ENCODE results near the gene WDR31. TPM values are rescaled to one million over a fixed set of nuclear protein-coding genes. Genes with fewer than 3 reads are reported as not detected.

WDR31 gene
- 1.2 and 3.8 TPM in 2 replicates for total RNA-seq

DNA sequence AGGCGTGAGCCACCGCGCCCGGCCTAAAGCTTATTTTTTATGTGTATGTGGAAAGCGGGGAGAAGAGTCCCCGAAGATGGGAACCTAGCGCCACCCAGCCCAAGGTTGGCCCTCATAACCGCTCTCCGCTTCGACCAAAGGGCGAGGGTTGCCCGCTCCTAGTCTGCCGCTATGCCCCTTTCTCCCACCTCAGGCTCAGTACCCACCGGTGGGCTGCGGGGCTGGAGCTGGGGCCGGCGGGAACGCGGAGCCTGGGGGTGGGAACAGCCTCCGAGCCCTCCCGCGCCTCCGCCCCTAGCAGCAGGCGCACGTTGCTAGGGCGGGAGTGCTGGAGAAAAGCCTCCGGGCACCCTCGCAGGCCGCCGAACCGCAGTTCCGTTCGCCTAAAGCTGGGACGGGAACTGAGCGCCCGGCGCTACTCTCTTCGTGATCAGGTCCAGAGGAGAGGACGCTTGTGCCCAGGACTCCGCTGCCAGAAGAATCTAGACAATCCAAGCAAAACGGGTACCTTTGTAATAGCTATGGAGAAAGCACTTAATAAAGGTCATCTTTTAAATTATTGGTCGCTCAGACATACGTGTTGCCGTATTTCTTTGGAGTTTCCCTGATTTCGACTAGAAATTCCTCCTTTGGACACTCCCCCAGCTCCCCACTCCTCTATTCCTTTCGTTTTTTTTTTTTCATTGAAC, at the start of gene WDR31:
Gene WDR31 (minus strand): TSS at position 265 of the 689 bp plus-strand sequence. CDS start 8,253 bp downstream, outside the sequence.

DNA sequence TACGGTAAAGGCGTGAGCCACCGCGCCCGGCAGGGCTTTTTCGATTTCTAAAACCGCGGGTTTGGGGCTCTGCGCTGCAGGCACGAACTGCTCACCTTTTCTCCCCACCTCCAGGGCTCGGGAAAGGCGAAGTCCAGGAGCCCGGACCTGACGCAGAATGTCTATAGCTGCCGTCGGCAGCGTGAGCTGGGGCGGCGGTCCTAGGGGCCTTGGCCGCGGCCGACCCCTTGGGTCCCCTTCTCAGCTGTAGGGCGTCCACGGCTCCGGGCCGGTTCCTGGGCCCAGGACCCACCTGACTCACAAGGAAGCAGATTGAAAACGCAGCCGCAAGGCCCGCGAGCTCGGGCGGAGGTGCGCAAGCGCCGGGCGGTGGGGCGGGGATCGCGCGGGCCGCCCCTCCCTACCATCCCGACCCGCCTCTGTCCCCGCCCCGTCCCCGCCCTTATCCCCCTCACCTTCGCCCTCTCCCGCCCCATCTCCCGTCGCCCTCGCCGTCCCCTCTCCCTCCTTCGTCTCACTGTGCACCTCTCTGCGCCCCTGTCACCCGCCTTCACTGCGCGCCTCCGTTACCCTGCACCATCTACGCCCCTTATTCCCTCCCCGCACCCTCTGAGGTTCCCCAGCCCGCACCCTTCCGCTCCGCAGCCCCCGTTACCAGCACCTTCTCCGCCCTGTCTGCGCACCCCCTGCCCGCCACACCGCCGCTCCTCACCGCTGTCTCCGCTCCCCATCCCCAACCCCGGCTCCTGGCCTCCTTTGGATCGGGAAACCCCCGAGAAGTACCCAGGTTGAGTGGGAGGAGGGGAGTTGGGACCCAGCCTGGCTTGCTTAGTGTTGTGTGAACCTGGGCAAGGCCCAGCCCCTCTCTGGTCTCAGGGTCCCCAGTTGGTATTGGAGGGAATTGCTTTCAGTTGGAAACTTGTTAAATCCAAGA, 36.8 kb upstream of the WDR31 start, which contains the start of gene HDHD3:
Gene HDHD3 (minus strand): TSS at position 353 of the 934 bp plus-strand sequence. CDS start 2,632 bp downstream, outside the sequence.

DNA sequence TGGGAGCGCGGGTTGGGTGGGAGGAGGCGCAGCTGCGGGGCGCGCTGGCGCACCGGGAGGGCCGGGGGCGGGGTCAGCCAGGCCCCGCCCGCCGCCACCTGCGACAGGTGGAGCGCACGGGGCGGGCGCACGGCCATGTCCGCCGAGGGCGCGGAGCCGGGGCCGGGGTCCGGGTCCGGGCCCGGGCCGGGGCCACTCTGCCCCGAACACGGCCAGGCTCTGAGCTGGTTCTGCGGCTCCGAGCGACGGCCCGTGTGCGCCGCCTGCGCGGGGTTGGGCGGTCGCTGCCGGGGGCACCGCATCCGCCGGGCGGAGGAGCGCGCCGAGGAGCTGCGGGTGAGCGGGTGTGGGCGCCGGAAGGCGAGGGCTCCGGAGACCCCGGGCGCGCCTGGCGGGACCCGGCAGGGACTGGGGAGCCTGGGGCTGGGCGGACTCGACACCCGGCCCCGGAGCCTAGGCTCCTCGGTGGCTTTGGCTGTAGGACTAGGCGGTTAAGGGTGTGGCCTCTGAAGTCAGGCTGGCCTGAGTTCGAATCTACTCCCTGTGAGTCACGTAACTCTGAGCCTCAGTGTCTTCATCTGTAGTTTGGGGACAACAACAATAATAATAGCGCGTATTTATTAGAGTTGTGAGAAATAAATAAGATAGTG, 9.5 kb upstream of the WDR31 start, which contains the start of gene BSPRY:
Gene BSPRY (plus strand): TSS at position 97 of the 650 bp plus-strand sequence. CDS start 39 bp downstream, at position 136.

DNA sequence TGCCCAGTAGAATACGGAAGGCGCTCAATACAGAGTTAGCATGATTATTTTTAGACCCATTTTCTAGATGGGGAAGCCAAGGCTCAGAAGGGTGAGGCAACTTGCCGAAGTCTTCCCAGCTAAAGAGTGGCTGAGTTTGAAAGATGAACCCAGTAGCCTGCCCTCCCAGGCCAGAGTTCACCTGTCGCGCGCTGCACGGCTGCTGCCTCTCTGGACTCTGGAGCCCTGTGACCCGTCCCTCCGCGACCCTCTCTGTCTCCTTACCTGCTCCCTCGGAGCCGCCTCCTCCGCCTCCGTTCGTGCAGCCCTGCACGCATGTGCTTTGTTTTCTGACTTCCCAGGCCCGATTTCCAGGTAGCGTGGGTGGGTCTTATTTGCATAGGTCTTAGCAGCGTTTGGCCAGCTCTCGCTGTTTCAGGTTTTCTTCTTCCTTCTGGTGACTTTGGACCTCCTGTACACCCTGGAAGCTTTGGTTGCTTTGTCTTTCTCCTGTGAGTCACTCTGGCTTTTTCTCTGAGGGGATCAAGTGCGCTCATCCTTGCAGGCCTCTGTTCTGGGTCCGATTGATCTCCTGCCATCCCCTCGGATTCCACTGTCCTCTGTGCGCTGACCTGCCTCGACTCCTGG, 37.2 kb downstream of the WDR31 start, which contains the start of gene RNF183:
Gene RNF183 (minus strand): TSS at position 585 of the 627 bp plus-strand sequence. CDS start 5,192 bp downstream, outside the sequence.

DNA sequence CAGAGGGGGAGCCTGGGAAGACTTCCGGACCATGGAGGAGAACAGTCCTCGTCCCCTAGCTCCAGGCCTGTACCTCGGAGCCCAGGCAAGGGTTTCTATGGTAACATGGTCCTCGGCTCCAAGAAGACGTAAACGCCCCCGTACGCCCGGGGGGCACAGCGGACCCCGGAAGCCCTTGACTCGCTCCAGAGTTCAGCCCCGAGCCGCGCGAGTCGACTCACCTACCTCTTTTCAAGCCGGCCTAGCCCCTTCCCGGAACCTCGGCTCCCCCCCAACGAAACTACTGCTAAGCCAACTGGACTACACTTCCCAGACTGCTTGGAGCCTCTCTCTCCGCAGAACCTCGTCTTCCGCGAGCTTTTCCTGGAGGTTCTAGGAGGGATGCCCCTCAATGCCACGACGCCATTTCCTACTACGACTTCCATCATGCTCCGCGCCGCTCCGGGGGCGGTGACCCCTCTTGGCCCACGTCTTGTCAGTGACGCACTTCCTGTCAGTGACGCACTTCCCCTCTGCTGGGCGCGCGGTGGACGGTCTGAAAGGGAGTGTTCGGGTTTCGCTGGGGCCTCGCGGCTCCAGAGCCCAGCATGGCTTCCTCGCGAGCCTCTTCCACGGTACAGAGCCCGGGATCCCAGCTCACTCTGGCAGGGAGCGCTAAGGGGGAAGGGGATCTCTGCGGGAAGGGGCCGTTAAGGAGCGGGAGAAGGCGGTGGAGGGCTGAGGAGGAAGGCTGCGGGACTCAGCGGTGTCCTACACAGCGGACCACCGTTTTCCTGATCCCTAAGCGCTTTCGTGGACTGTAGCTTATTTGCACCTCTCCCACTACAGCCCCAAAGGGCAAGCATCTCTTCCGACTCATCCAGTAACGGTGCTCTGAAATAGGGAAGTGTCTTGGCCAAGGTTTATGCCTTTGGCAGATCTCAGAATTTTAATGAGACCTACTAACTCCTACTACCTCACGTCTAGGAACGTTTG, 64.6 kb downstream of the WDR31 start, which contains the start of the genes CDC26 and PRPF4:
Gene CDC26 (minus strand): TSS at position 416 of the 975 bp plus-strand sequence. CDS start 3,065 bp downstream, outside the sequence.
Gene PRPF4 (plus strand): TSS at position 502 of the 975 bp plus-strand sequence. CDS start 86 bp downstream, at position 588.

Other genes with a start within 250 kb of the WDR31 start
- 27.1 and 85.3 TPM in 2 replicates for gene SLC31A2, start 189.3 kb downstream of the WDR31 start, total RNA-seq
- 12.6 and 14.2 TPM in 2 replicates for gene FKBP15, start 119.0 kb downstream of the WDR31 start, total RNA-seq
- gene SLC31A1, start 118.7 kb downstream of the WDR31 start, total RNA-seq: 22.9 and 24.1 TPM in 2 replicates
- gene CDC26, start 64.7 kb downstream of the WDR31 start, total RNA-seq: 15.8 and 32.3 TPM in 2 replicates
- 35.9 and 43.3 TPM in 2 replicates for gene PRPF4, start 64.6 kb downstream of the WDR31 start, total RNA-seq
- under 0.01 and 1.9 TPM in 2 replicates for gene RNF183, start 36.9 kb downstream of the WDR31 start, total RNA-seq
- gene BSPRY, start 9.3 kb upstream of the WDR31 start, total RNA-seq: 4.7 and 6.5 TPM in 2 replicates
- 17.1 and 22.4 TPM in 2 replicates for gene HDHD3, start 36.7 kb upstream of the WDR31 start, total RNA-seq
- gene ALAD, start 61.0 kb upstream of the WDR31 start, total RNA-seq: 4.5 and 6.0 TPM in 2 replicates
- gene POLE3, start 70.4 kb upstream of the WDR31 start, total RNA-seq: 53.7 and 54.7 TPM in 2 replicates
- under 0.01 TPM in 1 of 2 replicates, not detected in the other for gene C9orf43, start 70.5 kb upstream of the WDR31 start, total RNA-seq
- 21.1 and 21.4 TPM in 2 replicates for gene RGS3, start 123.5 kb upstream of the WDR31 start, total RNA-seq